Ovary (tissue), 9 donors: ENCODE measurements around the gene IMPDH2. TPM values are rescaled to one million over a fixed set of nuclear protein-coding genes. Genes with fewer than 3 reads are reported as not detected.
A peak's percentile ranks its signal among the peaks of the same experiment; 100 is the strongest.

Experiments
- DNase-seq, 5 donors: peaks; one replicate each; pipeline ENCODE4 v3.0.0-alpha.2; 2019 to 2020
- H3K27ac ChIP-seq, 2 donors: fragments of 200-600 bp; one replicate each; pipeline versions ENCODE4 v1.5.1 to v1.8.0; 2019 to 2022
- H3K27me3 ChIP-seq: fragments of 200-600 bp; one replicate; pipeline ENCODE4 v1.8.0; 2022
- H3K36me3 ChIP-seq: fragments of 200-600 bp; sonication (generic); one replicate; pipeline ENCODE4 v1.5.1; 2019
- H3K4me1 ChIP-seq: one replicate; pipeline ENCODE4 v1.8.1; 2013; ENCODE audit warnings: mild to moderate bottlenecking, moderate library complexity; ENCODE audit not compliant: insufficient read depth
- H3K4me3 ChIP-seq: fragments of 200-600 bp; sonication (generic); one replicate; pipeline ENCODE4 v1.5.1; 2017
- H3K9me3 ChIP-seq, 2 donors: fragments of 200-600 bp in 1 of 2; sonication (generic) in 1 of 2; one replicate each; pipeline versions ENCODE4 v1.5.1 to v1.8.1; 2013 to 2019; ENCODE audit warnings: mild to moderate bottlenecking in 1 of 2, moderate library complexity in 1 of 2
- CTCF ChIP-seq, 3 donors: fragments of 450-650 bp in 2 of 3; fragments of 200-600 bp in 1 of 3; IDR thresholded peaks; one replicate each; pipeline versions ENCODE4 v1.5.1 to v1.8.0; 2016 to 2022; ENCODE audit warnings: antibody characterized with exemption in 3 of 3, mild to moderate bottlenecking in 1 of 3
- EP300 ChIP-seq: sonication (generic); formaldehyde crosslinking; IDR thresholded peaks from one replicate; pipeline ENCODE4 v1.6.1; 2017; ENCODE audit warnings: antibody characterized with exemption
- POLR2A ChIP-seq: fragments of 450-650 bp; IDR thresholded peaks from one replicate; pipeline ENCODE4 v1.6.1; 2017; ENCODE audit warnings: antibody characterized with exemption, mild to moderate bottlenecking, moderate library complexity
- WGBS, 3 donors: extraction: QIAGEN DNeasy Blood & Tissue Kit in 1 of 3; methylation state at CpG; one replicate each; pipeline versions ENCODE4 v1.1.5 to v1.1.7; 2013 to 2017; 5-methylcytosine and 5-hydroxymethylcytosine counted together
- intact Hi-C, 4 donors: fragments of 100-400 bp; cut with DNase I; formaldehyde crosslinking; loops; one replicate each; pipeline versions ENCODE4 v1.11.0 to v1.15.1; 2022 to 2023
- polyA plus RNA-seq, 2 donors: library from polyadenylated mRNA; stranded (reverse); fragments of 200-250 nt in 1 of 2; fragments of 350-450 nt in 1 of 2; fragmentation: Illumina TruSeq in 1 of 2; extraction: RNeasy Lipid Tissue Mini Kit (QIAGEN cat#74804) in 1 of 2; gene quantifications; one replicate each; pipeline ENCODE4 v1.2.3, GENCODE V29; 2013 to 2014
- total RNA-seq, 7 donors: library from RNA; depleted of rRNA in 2 of 7; stranded (reverse); fragments of >200 nt in 2 of 7; fragmentation: NEBNext Ultra II Directional in 3 of 7; extraction: Animal tissue kit (Norgen Biotek cat#: 25700) in 3 of 7; gene quantifications; one replicate each; pipeline versions ENCODE4 v1.1.0 to v1.2.4, GENCODE V29; 2016 to 2023
- donor health status: DM: no; HTN: no; CAD: no; lungs with moderate emphysema.
- donor health status: DM: no; HTN: no; CAD: no.
- donor health status: Bipolar disorder and iron deficiency.
- donor health status: DM: yes; HTN: yes; CAD: no.
- donor health status: DM: no; HTN: no; CAD: no.
- donor health status: DM: yes; HTN: yes; CAD: no.

The IMPDH2 gene
- total and polyA plus RNA-seq, 9 donors: 264 to 523 (median 381) TPM

GRCh38 chr3:49028298-49028672 lies 913 bp downstream of the IMPDH2 start:
- no peaks in the 10 kb centered on the region for H3K9me3 ChIP-seq
- intact Hi-C loops: loop anchor here in 1 of 4 donors (10.0 kb wide), 1 partner anchor 113 kb away; the partner anchor contains the start of gene ARIH2
- peaks cover 3% of the 10 kb centered on the region for H3K4me1 ChIP-seq
- H3K27me3 ChIP-seq: no peaks in the 10 kb centered on the region
- peak overlapping the region; percentile 89 to 91 for H3K27ac ChIP-seq
- TF ChIP-seq POLR2A: no peak
- TF ChIP-seq CTCF (IDR thresholded peaks at IDR 0.05): no peak
- no peak for TF ChIP-seq EP300
- H3K4me3 ChIP-seq: no peak overlapping the region
- peak in 1 of 5 donors; percentile 31 for DNase-seq
- 71 to 72% (median 71%) methylated on average over 4 of the region's 4 CpGs for WGBS, 3 donors
- H3K36me3 ChIP-seq: no peaks in the 10 kb centered on the region

- 91 to 96% (median 92%) methylated on average over 9 of the region's 9 CpGs for WGBS, 3 donors
- no peak for TF ChIP-seq CTCF (IDR thresholded peaks at IDR 0.05)
- no peak for TF ChIP-seq EP300
- H3K27ac ChIP-seq: peak overlapping the region in 1 of 2 donors; percentile 89
- no peaks in the 10 kb centered on the region for H3K36me3 ChIP-seq
- H3K27me3 ChIP-seq: no peaks in the 10 kb centered on the region
- no peaks in the 10 kb centered on the region for H3K9me3 ChIP-seq
- peaks cover 8% of the 10 kb centered on the region for H3K4me1 ChIP-seq
- peak in 1 of 5 donors; percentile 23 for DNase-seq
- intact Hi-C loops: loop anchor here in 1 of 4 donors (10.0 kb wide), 1 partner anchor 113 kb away; the partner anchor contains the start of gene ARIH2
- no peak overlapping the region for H3K4me3 ChIP-seq
These were observed 1.6 kb downstream of the IMPDH2 start for GRCh38 chr3:49027634-49028033.

- intact Hi-C loops: loop anchor here in 1 of 4 donors (10.0 kb wide), 1 partner anchor 112 kb away; the partner anchor contains the start of gene ARIH2
- Histone ChIP-seq H3K27ac (no peak overlapping the region), H3K36me3 (no peaks in the 10 kb centered on the region)
These were observed 2.7 kb downstream of the IMPDH2 start for GRCh38 chr3:49026536-49026935.

GRCh38 chr3:49025793-49026520 lies 3.2 kb downstream of the IMPDH2 start:
- H3K36me3 ChIP-seq: no peaks in the 10 kb centered on the region
- no peak overlapping the region for H3K4me3 ChIP-seq
- H3K27me3 ChIP-seq: no peaks in the 10 kb centered on the region
- peak in 1 of 5 donors; percentile 28 for DNase-seq
- 69 to 75% (median 72%) methylated on average over 8 of the region's 8 CpGs for WGBS, 3 donors
- no peak for TF ChIP-seq CTCF (IDR thresholded peaks at IDR 0.05)
- TF ChIP-seq EP300: no peak
- TF ChIP-seq POLR2A: no peak
- intact Hi-C loops: loop anchor here in 1 of 4 donors (10.0 kb wide), 1 partner anchor 111 kb away; the partner anchor contains the start of gene ARIH2
- peaks cover 9% of the 10 kb centered on the region for H3K4me1 ChIP-seq
- H3K27ac ChIP-seq: no peak overlapping the region
- no peaks in the 10 kb centered on the region for H3K9me3 ChIP-seq

More at GRCh38 chr3:49026536-49026935, 2.7 kb downstream of the IMPDH2 start:
- WGBS, 3 donors: 86 to 91% (median 89%) methylated on average over 3 of the region's 3 CpGs
- no peak for TF ChIP-seq POLR2A
- no peak for TF ChIP-seq EP300
- TF ChIP-seq CTCF (IDR thresholded peaks at IDR 0.05): no peak
- Histone ChIP-seq H3K4me1 (peaks cover 9% of the 10 kb centered on the region), H3K27me3 (no peaks in the 10 kb centered on the region), H3K4me3 (no peak overlapping the region), H3K9me3 (no peaks in the 10 kb centered on the region)
- DNase-seq: peak in 1 of 5 donors; percentile 26
